ENCODE data around the gene NUP153.
"Not testable (repeated sequence)": the region's sequence is repeated elsewhere in the genome, so short reads cannot be mapped to it uniquely, and the experiment has no call there.

The NUP153 gene

GRCh38 chr6:17712576-17712975 is 5.9 kb upstream of the NUP153 start:
- DNase-seq = no peak

GRCh38 chr6:17710331-17710730 is 3.6 kb upstream of the NUP153 start:
- no peak for DNase-seq

GRCh38 chr6:17709476-17709875 is 2.8 kb upstream of the NUP153 start:
- DNase-seq = no peak

- DNase-seq = not testable (repeated sequence)
These were observed 1.3 kb upstream of the NUP153 start for GRCh38 chr6:17708035-17708434.

- DNase-seq = no peak
These were observed 586 bp upstream of the NUP153 start for GRCh38 chr6:17707371-17707651.

- DNase-seq = peak; percentile 91
These were observed 746 bp downstream of the NUP153 start for GRCh38 chr6:17705778-17706579.

GRCh38 chr6:17705428-17705777 is 1.3 kb downstream of the NUP153 start:
- no peak for DNase-seq

GRCh38 chr6:17703256-17703694 is 3.5 kb downstream of the NUP153 start:
- DNase-seq = peak; percentile 31 to 33

GRCh38 chr6:17700421-17701416 is 6.0 kb downstream of the NUP153 start:
- no peak for DNase-seq

GRCh38 chr6:17691925-17692538 is 14.7 kb downstream of the NUP153 start:
- DNase-seq = no peak

GRCh38 chr6:17688481-17688880 is 18.2 kb downstream of the NUP153 start:
- no peak for DNase-seq

- no peak for DNase-seq
These were observed 19.6 kb downstream of the NUP153 start for GRCh38 chr6:17687136-17687535.

GRCh38 chr6:17684134-17684533 is 22.6 kb downstream of the NUP153 start:
- no peak for DNase-seq

- DNase-seq = no peak
These were observed 23.3 kb downstream of the NUP153 start for GRCh38 chr6:17683428-17683827.

- DNase-seq = no peak
These were observed 27.0 kb downstream of the NUP153 start for GRCh38 chr6:17679726-17680125.

GRCh38 chr6:17677602-17678001 is 29.1 kb downstream of the NUP153 start:
- DNase-seq = no peak

- peak in 1 of 2 donors; percentile 26 for DNase-seq
These were observed 33.0 kb downstream of the NUP153 start for GRCh38 chr6:17673543-17674254.

- no peak for DNase-seq
These were observed 34.5 kb downstream of the NUP153 start for GRCh38 chr6:17672064-17672718.

GRCh38 chr6:17666646-17667045 is 40.1 kb downstream of the NUP153 start:
- DNase-seq = no peak

- DNase-seq = peak in 1 of 2 donors; percentile 23
These were observed 41.6 kb downstream of the NUP153 start for GRCh38 chr6:17665132-17665531.

GRCh38 chr6:17663226-17663625 is 43.5 kb downstream of the NUP153 start:
- DNase-seq = no peak

- no peak for DNase-seq
These were observed 44.1 kb downstream of the NUP153 start for GRCh38 chr6:17662585-17662984.

Measured in CD4-positive, alpha-beta T cell treated with Interleukin-1 beta for 1 hour (primary cell).